CMK (cell line): Measurements from ENCODE around the gene AQP7.
"Not testable (repeated sequence)": the region's sequence is repeated elsewhere in the genome, so short reads cannot be mapped to it uniquely, and the experiment has no call there.

Experiments used
- DNase-seq: peaks from one replicate; pipeline ENCODE4 v3.0.0-alpha.2; 2010; ENCODE audit warnings: low read depth

AQP7 gene

DNA sequence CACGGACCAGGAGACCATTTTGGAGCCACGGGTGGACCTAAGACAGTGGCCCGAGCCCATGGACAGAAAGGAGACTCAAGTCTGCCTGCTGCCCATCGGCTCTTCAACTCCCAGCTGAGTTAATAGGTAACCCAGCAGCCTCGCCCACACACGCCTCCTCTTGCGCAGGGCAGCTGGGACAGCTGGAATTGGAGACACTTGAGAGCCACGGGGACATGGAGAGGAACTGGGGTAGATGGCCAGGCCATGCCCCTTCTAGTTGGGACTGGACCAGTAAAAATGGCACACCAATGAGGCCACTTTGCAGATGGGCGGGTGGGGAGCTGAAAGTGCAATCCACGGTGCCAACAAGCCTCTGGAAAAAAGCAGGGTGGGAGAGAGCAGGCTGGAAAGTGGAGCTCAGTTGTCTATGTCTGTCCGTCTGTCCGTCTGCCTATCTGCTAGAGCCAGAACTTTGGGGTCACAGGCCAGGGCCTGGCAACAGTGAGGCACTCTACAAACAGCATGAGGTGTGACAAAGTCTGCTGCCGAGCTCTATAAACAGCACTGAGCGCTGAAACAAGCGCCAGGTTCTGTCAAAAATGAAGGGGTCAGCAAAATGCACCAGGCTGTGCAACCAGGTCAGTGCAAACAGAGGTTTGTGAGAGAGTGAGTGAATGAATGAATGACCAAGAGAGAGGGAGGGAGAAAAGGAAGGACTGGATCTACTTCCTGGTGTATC lies 7.0 kb downstream of the AQP7 start:
- not testable (repeated sequence) for DNase-seq

DNA sequence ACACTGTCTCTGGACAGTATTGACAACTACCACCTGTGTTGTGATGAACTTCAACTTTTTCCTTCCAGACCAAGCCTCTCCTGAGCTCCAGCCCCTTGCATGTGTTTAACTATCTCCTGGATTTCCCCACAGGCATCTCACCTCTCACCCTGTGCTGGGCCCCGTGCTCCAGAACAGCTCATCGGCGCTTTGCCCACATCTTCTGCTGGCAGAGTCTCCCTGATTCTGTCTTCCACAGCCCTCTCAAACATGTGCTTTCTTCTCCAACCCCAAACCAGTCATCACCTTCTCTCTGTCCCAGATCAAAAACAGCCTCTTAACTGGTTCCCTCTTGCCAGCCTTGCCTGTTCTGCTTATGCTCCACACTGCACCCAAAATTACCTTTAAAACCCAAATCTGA lies 8.4 kb downstream of the AQP7 start:
- DNase-seq: not testable (repeated sequence)

DNA sequence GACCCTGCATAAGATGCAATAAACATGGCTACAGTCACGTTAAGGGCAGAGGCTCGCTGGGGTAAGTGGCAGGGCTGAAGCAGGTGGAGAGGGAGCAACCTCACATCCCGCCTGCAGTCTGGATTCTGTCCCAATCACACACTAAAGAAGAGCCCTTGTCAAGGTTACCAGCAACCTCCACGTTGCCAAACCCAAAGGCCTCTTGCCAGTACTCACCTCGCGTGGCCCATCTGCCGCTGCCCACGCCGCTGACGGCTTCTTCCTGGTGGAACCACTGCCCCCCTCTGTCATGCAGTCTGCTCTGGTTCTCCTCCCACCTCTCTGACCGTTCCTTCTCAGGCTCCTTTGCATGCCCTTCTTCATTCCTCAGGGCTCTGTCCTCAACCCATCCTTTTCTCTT lies 8.8 kb downstream of the AQP7 start:
- no peak for DNase-seq

DNA sequence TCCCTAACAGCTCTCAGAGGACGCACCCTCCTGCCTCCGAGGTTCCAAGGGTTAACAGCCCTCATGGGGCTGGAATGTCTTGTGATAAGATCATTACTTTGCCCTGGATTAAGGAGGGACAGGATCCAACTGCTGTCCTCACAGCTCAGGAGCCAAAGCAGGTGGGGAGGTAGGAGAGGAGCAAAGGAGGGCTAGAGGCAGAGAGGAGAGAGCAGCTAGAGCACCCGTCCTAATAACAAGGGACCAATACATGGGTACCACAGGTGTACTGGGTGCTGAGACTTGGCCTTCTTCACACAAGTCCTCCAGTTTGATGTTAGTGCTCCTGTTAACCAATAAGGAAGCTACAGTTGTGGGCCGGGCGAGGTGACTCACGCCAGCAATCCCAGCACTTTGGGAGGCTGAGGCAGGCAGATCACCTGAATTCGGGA lies 9.8 kb downstream of the AQP7 start:
- DNase-seq: not testable (repeated sequence)

DNA sequence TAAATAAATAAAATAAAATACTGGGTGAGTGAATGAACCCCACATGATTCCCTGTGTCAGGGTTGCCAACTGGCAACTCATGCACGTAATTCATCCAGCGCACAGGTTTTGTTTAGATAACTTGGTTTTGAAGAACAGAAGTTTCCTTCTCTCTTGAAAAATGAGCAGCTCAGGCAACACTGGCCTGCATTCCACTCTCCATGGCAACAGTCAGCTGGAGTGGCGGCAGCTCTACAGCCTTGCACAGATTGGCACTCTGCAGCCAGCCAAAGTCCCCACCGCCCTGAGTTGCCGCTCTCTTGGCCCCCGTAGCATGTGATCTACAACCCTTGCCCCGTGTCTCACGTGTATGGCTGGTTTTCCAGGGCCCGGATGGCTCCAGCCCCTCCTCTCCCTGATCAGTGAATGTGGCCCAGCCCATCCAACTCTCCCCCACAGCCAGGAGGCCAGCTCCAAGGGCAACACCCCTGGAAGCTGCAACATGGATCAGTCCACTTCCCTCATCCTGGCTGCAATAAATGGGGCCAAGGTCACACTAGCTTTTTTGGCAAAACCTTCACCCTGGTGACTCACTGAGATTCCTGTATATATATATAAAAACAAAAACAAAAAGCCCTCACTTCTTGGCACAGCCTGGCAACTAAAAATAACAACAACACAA lies 11.1 kb downstream of the AQP7 start:
- DNase-seq: peak; percentile 15

DNA sequence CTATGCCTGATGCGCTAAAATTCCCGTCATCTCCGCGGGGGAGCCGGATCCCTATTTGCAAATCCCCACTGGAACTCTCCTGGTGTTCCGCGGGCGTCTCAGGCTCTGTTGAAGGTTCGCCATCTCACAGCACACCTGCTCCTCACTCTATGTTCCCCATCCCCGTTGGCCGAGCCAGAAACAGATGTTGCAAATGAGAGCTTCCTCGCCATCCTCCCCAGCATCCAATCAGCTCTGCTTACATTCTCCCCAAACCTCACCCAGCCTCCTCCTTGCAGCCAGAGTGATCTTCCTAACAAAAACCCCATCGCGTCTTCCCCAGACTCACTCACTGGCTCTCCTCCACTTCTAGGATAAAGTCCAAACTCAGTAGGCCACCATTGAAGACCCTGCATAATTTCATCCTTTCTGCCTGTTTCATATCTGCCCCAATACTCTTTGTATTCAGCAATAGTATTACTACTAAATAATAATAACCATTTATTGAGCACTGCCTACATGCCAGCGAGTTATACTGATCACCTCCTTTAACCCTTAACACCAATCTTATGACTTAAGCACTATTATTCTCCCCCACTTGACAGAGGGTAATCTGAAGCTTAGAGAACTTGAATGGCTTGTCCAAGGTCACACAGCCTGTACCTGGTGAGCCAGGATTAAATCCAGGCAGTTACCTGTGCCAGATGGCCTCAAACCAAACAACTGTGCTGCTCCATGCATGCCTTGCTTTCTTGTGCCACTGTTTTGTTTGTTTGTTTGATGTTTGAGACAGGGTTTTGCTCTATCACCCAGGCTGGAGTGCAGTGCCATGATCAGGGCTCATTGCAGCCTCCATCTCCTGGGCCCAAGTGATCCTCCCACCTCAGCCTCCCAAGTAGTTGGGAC lies 14.0 kb downstream of the AQP7 start:
- no peak for DNase-seq

DNA sequence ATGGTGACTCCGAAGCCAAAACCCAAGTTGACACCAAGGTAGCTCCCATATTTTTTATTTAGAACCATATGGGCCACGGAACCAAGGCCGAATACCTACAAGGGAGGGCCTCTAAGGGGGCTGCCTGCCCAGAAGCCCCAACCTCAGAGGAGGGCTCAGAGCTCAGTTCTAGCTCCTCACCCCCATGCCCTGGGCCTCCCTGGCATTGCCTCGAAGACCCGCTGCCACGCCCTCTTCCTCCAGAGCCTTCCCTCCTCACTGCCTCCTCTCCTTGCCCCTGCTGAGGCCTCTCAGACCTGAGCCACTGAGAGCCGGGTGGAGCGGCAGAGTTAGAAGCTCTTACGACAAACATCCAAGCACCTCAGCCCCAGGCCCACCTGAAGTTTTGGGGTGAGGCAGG lies 15.4 kb downstream of the AQP7 start:
- DNase-seq: not testable (repeated sequence)

DNA sequence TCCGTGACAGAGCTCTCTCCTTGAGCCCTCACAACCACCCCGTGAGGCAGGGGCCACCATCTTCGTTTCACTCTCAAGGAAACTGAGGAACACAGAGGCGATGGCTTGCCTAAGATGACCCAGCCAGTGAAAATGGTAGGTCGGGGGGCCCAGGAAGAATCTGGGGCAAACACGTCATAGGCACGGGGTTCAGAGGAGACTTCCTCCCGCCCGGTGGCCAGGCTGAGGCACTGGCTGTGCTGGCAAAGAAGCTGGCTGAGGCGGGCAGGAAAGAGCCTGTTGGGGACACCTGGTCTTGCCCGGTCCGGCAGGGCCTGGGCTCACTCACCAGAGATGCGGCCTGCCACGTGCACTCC lies 15.7 kb downstream of the AQP7 start:
- DNase-seq: not testable (repeated sequence)

DNA sequence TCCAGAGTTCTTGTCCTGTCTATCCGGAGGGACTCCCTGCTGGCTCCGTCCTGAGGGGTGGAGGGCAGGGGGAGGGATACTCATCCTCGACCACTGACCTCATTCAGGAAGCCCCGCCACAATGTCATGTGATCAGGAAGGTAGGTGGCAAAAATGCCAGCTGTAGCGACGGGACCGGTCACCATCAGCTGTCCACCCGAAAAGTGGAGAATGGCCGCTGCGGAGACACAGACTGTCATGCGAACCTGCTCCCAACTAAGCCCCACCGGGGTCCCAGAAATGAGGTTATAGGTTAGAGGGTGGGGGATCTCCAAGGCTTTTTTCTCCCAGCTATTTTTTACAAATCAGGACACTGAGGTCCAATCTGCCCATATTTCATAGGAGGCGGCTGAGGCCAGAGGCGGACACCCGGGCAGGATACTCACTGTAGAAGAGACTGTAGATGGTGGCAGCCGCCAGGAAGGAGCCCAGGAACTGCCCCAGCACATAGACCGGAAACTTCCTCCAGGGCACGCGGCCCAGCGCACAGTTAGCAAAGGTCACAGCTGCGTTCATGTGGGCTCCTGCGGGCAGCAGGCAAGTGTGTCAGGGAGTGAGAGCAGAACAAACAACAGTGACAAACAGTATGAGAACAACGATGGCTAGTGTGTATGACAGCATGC lies 16.3 kb downstream of the AQP7 start:
- DNase-seq: not testable (repeated sequence)

DNA sequence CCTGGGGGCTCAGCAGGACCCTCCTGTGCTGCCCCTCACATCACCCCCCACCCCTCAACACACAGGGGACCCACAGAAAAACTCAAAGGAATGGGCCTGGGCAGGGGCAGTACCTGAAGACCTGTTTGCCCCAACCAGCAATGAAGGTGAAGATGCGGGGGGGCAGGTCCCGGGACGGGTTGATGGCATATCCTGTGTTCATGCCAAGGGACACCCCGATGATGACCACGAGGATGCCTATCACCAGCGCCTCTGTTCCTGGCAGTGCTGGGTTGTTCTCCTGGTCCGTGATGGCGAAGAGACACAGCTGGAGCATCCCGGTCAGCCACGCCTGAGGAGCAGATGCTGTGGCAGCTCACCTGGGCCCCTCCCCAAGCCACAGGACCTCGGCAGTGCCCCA lies 16.8 kb downstream of the AQP7 start:
- not testable (repeated sequence) for DNase-seq

DNA sequence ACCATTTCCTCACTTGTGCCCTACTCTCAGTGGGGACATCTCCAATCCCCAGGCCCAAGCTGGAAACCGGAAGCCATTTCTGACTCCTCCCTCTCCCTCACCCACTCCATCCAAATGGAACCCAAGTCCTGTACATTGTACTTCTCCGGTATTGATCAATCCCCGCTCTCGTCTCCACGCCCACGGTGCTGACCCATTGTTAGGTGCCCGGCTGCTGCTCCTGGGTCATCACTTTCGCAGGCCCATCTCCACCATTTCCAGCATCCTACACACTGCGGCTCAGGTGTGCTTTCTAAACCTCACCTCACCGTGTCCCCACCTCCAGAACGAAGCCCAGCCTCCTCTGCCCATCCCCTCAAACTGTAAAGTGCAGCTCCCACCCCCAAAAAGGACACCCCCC lies 19.0 kb downstream of the AQP7 start:
- not testable (repeated sequence) for DNase-seq

DNA sequence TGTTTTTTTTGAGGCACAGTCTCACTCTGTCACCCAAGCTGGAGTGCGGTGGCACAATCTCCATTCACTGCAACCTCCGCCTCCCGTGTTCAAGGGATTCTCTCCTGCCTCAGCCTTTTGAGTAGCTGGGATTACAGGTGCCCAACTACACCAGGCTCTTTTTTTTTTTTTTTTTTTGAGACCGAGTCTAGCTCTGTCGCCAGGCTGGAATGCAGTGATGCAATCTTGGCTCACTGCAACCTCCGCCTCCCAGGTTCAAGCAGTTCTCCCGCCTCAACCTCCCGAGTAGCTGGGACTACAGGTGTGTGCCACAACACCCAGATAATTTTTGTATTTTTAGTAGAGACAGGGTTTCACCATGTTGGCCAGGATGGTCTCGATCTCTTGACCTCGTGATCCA lies 20.0 kb downstream of the AQP7 start:
- not testable (repeated sequence) for DNase-seq

DNA sequence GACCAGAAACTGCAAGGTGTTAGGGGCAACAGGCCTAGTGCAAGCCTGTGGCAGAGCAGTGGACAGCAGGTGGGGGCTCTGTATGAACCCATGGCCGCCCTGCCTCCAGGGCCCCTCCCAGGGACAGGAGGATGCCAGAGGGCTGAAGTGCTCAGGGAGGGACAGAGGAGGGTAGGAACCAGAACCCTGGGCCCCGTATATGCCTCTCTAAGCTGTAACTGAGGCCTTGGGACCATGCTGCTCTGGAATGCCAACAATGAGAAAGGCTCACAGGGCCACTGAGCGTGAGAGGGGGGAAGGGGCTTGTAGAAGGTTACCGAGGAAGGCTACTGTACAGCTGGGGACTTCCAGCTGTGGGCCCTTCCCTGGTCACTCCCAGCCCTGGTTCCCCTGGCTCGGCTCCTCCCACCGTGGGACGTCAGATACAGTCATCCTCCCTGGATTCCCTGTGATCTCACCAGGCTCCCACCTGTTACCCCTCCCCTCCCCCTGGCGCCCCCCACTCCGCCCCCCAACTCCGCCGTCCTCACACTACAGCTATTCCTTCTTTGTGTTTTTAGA lies 21.1 kb downstream of the AQP7 start:
- DNase-seq: no peak

DNA sequence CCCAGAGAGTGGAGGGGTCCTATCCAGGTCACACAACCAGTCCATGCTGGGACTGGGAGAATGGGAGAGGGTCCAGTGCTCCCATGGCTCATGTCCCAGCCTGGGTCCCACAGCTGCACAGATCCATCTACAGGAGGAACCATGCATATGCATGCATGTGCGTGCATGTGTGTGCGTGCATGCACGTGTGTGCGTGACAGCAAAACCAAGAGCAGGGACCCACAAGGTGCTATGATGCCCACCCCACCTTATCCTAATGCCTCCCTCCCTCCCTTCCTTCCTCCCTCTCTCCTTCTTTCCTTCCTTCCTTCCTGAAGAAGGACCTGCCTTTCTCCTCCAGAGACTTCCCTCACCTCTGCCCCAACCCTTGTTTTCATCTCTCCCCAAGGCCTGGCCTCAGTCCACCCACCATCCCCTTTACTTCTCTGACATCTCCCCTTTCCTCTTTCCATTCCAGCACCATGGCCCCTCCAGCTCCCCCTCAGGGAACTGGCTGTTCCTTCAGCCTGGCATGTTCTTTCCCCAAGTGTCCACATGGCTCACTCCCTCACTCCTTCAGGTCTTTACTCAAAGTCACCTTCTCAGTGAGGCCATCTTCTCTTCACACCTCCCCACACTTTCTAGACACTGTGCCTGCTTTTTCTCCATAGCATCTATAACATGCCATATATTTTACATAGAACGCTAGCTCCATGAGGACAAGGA lies 21.8 kb downstream of the AQP7 start:
- no peak for DNase-seq

DNA sequence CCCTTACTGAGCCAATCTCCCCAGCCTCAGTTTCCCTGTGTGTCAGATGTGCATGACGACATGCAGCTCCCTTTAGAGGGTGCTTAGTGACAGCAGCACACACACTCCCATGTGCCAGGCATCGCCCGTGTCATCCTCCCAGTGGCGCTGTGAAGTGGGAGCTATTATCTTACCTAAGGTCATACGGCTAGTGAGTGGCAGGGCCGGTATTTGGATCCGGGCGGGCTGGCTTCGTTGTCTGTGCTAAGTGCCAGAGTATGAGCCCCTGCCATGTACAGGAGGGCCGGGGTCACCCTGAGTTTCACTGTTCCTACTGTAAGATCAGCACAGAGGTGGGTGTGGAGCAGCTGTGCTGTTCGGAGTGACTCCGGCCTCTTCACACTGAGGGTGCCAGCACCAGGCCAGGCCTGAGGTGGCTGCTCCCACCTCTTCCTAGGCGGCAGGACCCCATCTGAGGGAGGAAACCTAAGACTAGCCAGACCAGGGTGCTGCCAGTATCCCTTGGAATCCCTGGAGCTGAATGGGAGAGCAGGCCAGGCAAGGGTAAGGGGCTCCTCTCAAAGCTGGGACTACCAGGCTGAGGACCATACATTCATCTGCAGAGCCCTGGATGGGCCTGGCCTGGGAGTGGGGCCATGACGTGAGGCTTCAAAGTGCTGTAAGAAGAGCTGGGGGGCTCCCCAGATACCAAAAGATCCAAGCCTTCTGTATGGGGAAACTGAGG lies 22.5 kb downstream of the AQP7 start:
- no peak for DNase-seq

DNA sequence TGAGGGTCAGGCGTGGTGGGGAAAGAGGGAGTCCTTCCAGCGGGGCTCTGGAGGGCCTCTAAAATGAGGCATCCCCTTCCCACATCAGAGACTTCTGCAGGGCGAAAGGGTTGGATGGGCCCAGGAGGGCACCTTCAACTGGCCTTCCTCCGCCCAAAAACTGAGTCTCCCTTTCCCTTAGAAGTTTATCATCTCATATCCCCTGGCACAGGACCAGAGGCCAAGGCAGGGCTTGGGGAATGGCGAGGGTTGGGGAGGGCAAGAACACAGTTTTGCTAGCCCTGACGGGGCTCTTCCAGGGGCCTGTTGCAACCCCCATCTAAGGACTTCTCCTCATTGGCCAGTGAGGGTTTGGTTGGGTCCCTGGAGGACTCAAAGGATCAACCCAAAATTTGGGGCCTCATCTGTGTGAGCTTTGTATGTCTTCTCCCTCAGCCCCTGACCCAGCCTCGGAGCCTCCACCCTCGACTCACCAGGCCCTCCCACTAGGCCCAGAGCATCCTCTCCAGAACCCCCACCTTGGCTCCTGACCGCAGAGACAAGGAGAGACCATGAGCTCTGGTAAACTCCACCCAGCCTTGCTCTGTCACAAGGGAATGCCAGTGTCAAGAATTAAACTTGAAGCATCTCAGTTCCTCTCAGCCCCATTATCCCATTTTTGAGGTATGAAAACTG lies 24.1 kb downstream of the AQP7 start:
- DNase-seq: no peak

DNA sequence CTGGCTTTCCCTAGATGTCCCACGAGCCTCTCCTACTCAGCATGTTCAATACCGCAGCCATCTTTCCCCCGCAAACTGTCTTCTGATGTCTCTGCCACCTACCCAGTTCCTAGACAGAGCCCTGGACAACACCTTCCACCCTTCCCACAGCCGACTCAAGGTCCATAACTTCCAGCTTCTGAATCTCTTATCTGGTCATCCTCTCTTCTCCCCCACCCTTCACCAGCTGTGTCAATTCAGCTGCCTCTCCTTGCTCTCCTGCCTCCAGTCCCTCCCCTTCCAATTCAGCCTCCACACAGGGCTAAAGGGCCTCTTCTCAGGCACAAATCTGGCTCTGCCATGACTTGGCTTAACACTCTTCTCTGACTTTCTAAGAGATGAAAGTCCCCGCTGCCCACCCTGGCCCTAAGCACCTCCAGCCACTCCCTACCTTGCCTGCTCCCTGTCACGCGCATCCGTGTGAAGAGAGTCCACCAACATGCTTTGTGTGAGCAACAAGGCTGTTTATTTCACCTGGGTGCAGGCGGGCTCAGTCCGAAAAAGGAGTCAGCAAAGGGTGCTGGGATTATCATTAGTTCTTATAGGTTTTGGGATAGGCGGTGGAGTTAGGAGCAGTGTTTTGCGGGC lies 25.2 kb downstream of the AQP7 start:
- no peak for DNase-seq

DNA sequence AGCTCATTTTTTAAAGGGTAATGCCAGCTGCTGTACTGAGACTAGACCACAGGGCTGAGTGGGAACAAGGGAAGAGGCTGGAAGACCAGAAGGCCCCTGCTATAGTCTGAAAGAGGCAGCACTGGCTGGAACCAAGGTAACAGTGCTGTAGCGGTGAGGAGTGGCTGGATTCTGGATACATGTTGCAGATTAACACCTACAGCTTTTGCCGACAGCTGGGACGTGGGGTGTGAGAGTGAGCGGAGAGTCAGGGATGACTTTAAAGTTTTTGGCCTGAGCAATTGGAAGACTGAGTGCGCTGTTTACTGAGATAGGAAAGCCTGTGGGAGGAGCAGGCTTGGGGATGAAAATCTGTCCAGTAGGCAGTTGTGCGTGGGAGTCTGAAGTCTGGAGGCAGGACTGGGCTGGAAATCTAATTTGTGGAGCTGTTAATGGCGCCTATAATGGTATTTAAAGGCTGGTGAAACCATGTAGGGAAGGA lies 26.5 kb downstream of the AQP7 start:
- DNase-seq: no peak

DNA sequence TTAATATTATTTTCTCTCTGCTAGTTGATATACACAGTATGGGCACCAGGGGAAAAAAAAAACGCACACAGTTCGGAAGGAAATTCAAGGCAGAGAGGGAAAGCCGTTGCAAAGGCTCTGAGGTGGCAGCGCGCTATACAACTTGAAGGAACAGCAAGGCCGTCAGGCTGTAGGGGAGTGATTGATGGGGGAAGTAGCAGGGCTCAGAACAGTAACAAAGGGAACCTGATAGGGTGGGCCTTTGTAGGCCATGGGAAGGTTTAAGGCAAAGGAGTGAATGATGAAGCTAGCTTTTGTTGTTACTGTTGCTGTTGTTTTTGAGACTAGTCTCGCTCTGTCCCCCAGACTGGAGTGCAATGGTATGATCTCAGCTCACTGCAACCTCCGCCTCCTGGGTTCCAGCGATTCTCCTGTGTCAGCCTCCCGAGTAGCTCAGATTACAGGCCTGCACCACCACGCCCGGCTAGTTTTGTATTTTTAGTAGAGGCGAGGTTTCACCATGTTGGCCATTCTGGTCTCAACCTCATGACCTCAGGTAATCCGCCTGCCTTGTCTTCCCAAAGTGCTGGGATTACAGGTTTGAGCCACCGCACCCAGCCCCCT lies 27.0 kb downstream of the AQP7 start:
- peak; percentile 33 for DNase-seq
